T47D (cell line): ENCODE data around the gene UNC13D.

Source experiments
- DNase-seq, 2 experiments: peaks; one replicate each; pipeline versions ENCODE4 v3.0.0 to v3.0.0-alpha.2; 2011 to 2012; ENCODE audit warnings: low read depth in 1 of 2, low spot score in 1 of 2
- JUND ChIP-seq: IDR thresholded peaks from 2 replicates; pipeline ENCODE4 v1.6.1; 2012; ENCODE audit warnings: low read depth
- in situ Hi-C: cut with HindIII; loops from 2 replicates; pipeline ENCODE4 v1.10.0; 2016; ENCODE audit warnings: low sequenced_read_pairs, low pct_unique_long_range_greater_than_20kb

UNC13D gene

DNA sequence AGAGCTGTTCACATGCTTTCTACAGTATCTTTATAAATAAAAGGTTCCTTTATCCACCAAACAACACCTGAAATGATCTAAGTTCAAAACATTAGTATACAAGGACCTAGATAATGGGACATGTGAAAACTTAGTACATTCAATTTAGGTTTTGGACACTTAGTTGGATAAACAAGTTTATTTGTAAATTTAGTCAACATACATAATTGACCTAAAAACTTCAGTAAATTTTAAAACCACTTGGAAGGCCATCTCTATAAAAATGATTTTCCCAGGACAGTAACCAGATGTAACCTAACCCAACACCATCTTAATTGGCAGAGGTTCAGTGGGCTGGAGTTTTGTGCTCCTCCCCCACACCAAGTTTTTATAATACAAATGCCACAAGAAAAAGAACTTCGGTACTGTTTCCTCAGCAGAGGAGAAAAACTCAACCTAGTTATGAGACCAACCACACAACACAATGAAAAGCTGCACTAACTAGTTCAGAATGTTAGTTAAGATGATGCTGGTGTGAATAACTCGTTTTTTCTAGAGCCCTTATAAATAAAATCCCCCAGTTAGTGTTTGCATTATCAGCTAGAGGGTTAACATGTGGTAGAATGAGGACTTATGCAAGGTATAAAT is 66.8 kb downstream of the UNC13D start:
- no peak for DNase-seq
- TF ChIP-seq JUND, result no peak
- in situ Hi-C loops, result no loop called here
